HEK293 (cell line): ENCODE measurements around the gene TRIP10.

Source experiments
- CTCF ChIA-PET: fragments of 350-600 bp; formaldehyde crosslinking; extraction: SDS; loops from one replicate; lab custom pipeline; 2021; ENCODE audit warnings: antibody characterized with exemption; lab: Yijun Ruan, JAX
- POLR2A ChIA-PET: fragments of 300-600 bp; formaldehyde crosslinking; extraction: SDS; loops from one replicate; lab custom pipeline; 2020; ENCODE audit warnings: antibody characterized with exemption, inconsistent platforms; lab: Yijun Ruan, JAX
- H3K27ac ChIP-seq: fragments of 200-500 bp; sonication (Bioruptor generic); 2 replicates; pipeline ENCODE4 v1.5.1; 2014; ENCODE audit warnings: low read depth, low read length, control low read depth, inconsistent platforms; ENCODE audit errors: extremely low read depth
- H3K36me3 ChIP-seq, 2 experiments: fragments of 200-500 bp in 1 of 2; sonication (Bioruptor generic) in 1 of 2; 1 replicate in 1 of 2; 2 replicates in 1 of 2; pipeline ENCODE4 v1.5.1; 2014 to 2017; ENCODE audit warnings: inconsistent platforms in 2 of 2, low read length in 2 of 2; ENCODE audit not compliant: control insufficient read depth in 2 of 2, insufficient read depth in 1 of 2
- H3K4me1 ChIP-seq: fragments of 200-500 bp; sonication (Bioruptor generic); 2 replicates; pipeline ENCODE4 v1.5.1; 2014; ENCODE audit warnings: mild to moderate bottlenecking, low read length, inconsistent platforms; ENCODE audit not compliant: control insufficient read depth, insufficient read depth
- H3K4me3 ChIP-seq: 2 replicates; pipeline ENCODE4 v1.5.1; 2011; ENCODE audit warnings: low read depth, mild to moderate bottlenecking, control low read depth, low read length, moderate library complexity
- H3K9me3 ChIP-seq: fragments of 200-500 bp; sonication (Bioruptor generic); 2 replicates; pipeline ENCODE4 v1.5.1; 2014; ENCODE audit warnings: low read depth, low read length, inconsistent platforms; ENCODE audit not compliant: control insufficient read depth, insufficient read depth
- MYNN ChIP-seq: fragments of 450-650 bp; formaldehyde crosslinking; IDR thresholded peaks from 2 replicates; pipeline ENCODE4 v1.5.1; 2016; ENCODE audit warnings: missing biosample characterization, missing genetic modification characterization, borderline replicate concordance
- OSR2 ChIP-seq: fragments of 450-650 bp; formaldehyde crosslinking; IDR thresholded peaks from 2 replicates; pipeline ENCODE4 v1.5.1; 2016; ENCODE audit warnings: missing biosample characterization, missing genetic modification characterization
- PATZ1 ChIP-seq: fragments of 450-650 bp; formaldehyde crosslinking; IDR thresholded peaks from 2 replicates; pipeline ENCODE4 v1.5.1; 2016; ENCODE audit warnings: missing biosample characterization, missing genetic modification characterization
- ZBTB26 ChIP-seq: fragments of 450-650 bp; formaldehyde crosslinking; optimal IDR thresholded peaks from 2 replicates; pipeline ENCODE3; 2016; ENCODE audit warnings: missing biosample characterization, mild to moderate bottlenecking, missing genetic modification characterization
- ZBTB7A ChIP-seq: fragments of 450-650 bp; formaldehyde crosslinking; IDR thresholded peaks from 2 replicates; pipeline ENCODE4 v1.5.1; 2016; ENCODE audit warnings: low read depth, missing biosample characterization, missing genetic modification characterization
- ZEB2 ChIP-seq: fragments of 450-650 bp; formaldehyde crosslinking; IDR thresholded peaks from 2 replicates; pipeline ENCODE4 v1.5.1; 2016; ENCODE audit warnings: missing biosample characterization, missing genetic modification characterization
- ZNF146 ChIP-seq: fragments of 450-650 bp; formaldehyde crosslinking; IDR thresholded peaks from 2 replicates; pipeline ENCODE4 v1.5.1; 2016; ENCODE audit warnings: missing biosample characterization, missing genetic modification characterization
- ZNF2 ChIP-seq: fragments of 450-650 bp; formaldehyde crosslinking; IDR thresholded peaks from 2 replicates; pipeline ENCODE4 v1.5.1; 2016; ENCODE audit warnings: missing biosample characterization, missing genetic modification characterization
- ZNF221 ChIP-seq: fragments of 450-650 bp; formaldehyde crosslinking; IDR thresholded peaks from 2 replicates; pipeline ENCODE4 v1.5.1; 2017; ENCODE audit warnings: missing biosample characterization, missing genetic modification characterization, borderline replicate concordance
- ZNF280C ChIP-seq: fragments of 450-650 bp; formaldehyde crosslinking; IDR thresholded peaks from 2 replicates; pipeline ENCODE4 v1.5.1; 2016; ENCODE audit warnings: missing biosample characterization, missing genetic modification characterization
- ZNF335 ChIP-seq: fragments of 450-650 bp; formaldehyde crosslinking; conservative IDR thresholded peaks from 2 replicates; pipeline ENCODE4 v1.5.1; 2016; ENCODE audit warnings: missing biosample characterization, missing genetic modification characterization
- ZNF423 ChIP-seq: fragments of 450-650 bp; formaldehyde crosslinking; IDR thresholded peaks from 2 replicates; pipeline ENCODE4 v1.5.1; 2016; ENCODE audit warnings: missing biosample characterization, missing genetic modification characterization
- ZNF449 ChIP-seq: fragments of 450-650 bp; formaldehyde crosslinking; IDR thresholded peaks from 2 replicates; pipeline ENCODE4 v1.5.1; 2017; ENCODE audit warnings: missing biosample characterization, mild to moderate bottlenecking, missing genetic modification characterization, moderate library complexity
- ZNF48 ChIP-seq: fragments of 450-650 bp; formaldehyde crosslinking; IDR thresholded peaks from 2 replicates; pipeline ENCODE4 v1.5.1; 2016; ENCODE audit warnings: missing biosample characterization, missing genetic modification characterization
- ZNF488 ChIP-seq: fragments of 450-650 bp; formaldehyde crosslinking; IDR thresholded peaks from 2 replicates; pipeline ENCODE4 v1.5.1; 2016; ENCODE audit warnings: missing biosample characterization, missing genetic modification characterization
- ZNF660 ChIP-seq: fragments of 450-650 bp; IDR thresholded peaks from 2 replicates; pipeline ENCODE4 v1.5.1; 2018; ENCODE audit warnings: missing biosample characterization, mild to moderate bottlenecking, missing genetic modification characterization
- ZNF692 ChIP-seq: fragments of 450-650 bp; formaldehyde crosslinking; IDR thresholded peaks from 2 replicates; pipeline ENCODE4 v1.5.1; 2016; ENCODE audit warnings: missing biosample characterization, missing genetic modification characterization
- ZNF785 ChIP-seq: fragments of 450-650 bp; formaldehyde crosslinking; IDR thresholded peaks from 2 replicates; pipeline ENCODE4 v1.5.1; 2016; ENCODE audit warnings: missing biosample characterization, missing genetic modification characterization

Gene TRIP10

GRCh38 chr19:6725513-6726231 is 13.8 kb upstream of the TRIP10 start:
- POLR2A ChIA-PET: no interaction called here
- Histone ChIP-seq H3K9me3 (no peaks in the 10 kb centered on the region), H3K4me1 (no peaks in the 10 kb centered on the region), H3K36me3 (no peaks in the 10 kb centered on the region; a peak in 1 of 3 replicates), H3K27ac (no peak overlapping the region), H3K4me3 (no peak overlapping the region)
- TF ChIP-seq ZNF335 (tag by site-specific recombination) (no peak), ZNF221 (no peak), ZNF692 (tag by site-specific recombination) (no peak)
- CTCF ChIA-PET: interaction anchor here (1.1 to 1.7 kb wide), 2 partner anchors 11 to 138 kb away, joined by 3 to 6 read pairs; no protein-coding TSS in a partner anchor

GRCh38 chr19:6728346-6728745 is 11.1 kb upstream of the TRIP10 start:
- H3K4me3 ChIP-seq: no peak overlapping the region
- TF ChIP-seq ZNF423 (no peak), ZNF48 (tag by site-specific recombination) (no peak), MYNN (tag by site-specific recombination) (no peak), ZNF2 (tag by site-specific recombination) (no peak), ZNF335 (tag by site-specific recombination) (no peak), ZBTB26 (no peak), PATZ1 (tag by site-specific recombination) (no peak), ZNF449 (tag by site-specific recombination) (no peak), ZBTB7A (no peak), ZNF785 (no peak), ZNF660 (tag by site-specific recombination) (no peak), ZNF146 (tag by site-specific recombination) (no peak), ZNF488 (tag by site-specific recombination) (no peak), OSR2 (tag by site-specific recombination) (no peak), ZNF280C (tag by site-specific recombination) (no peak), ZEB2 (no peak)
- TF ChIP-seq, all 188 proteins: peak for 0
- Histone ChIP-seq H3K27ac (no peak overlapping the region), H3K36me3 (peaks cover 0 to 17% of the 10 kb centered on the region in 2 experiments; a peak in 2 of 3 replicates), H3K4me1 (no peaks in the 10 kb centered on the region), H3K9me3 (no peaks in the 10 kb centered on the region)
- ChIA-PET POLR2A (interaction anchor here (0.7 kb wide), 1 partner anchor 18 kb away, joined by 3 read pairs; no protein-coding TSS in a partner anchor), CTCF (interaction anchor here (0.7 to 1.8 kb wide), 3 partner anchors 108 to 209 kb away, joined by 3 to 4 read pairs (median 4); no protein-coding TSS in a partner anchor)
